Keratinocyte (primary cell): ENCODE data around the gene SPNS1. TPM values are rescaled to one million over a fixed set of nuclear protein-coding genes. Genes with fewer than 3 reads are reported as not detected.

ENCODE experiments used
- DNase-seq: peaks from one replicate; pipeline ENCODE4 v3.0.0-alpha.2; 2011; ENCODE audit warnings: low read depth, missing footprints, low spot score
- FAIRE-seq: peaks from 2 replicates; lab custom pipeline; 2011; peaks lifted over from hg19 to GRCh38; lab: Jason Lieb, UNC
- H2AFZ ChIP-seq: 2 replicates; pipeline ENCODE4 v1.6.0; 2012; ENCODE audit warnings: low read length, control low read depth, inconsistent platforms; ENCODE audit not compliant: control insufficient read depth
- H3K27ac ChIP-seq: 2 replicates; pipeline ENCODE4 v1.5.1; 2011; ENCODE audit warnings: low read length; ENCODE audit not compliant: control insufficient read depth, insufficient read depth
- H3K27me3 ChIP-seq: 3 replicates; pipeline ENCODE4 v1.6.0; 2011; ENCODE audit warnings: low read length; ENCODE audit not compliant: control insufficient read depth, insufficient read depth; ENCODE audit errors: extremely low read depth
- H3K36me3 ChIP-seq, 2 experiments: 2 replicates in 1 of 2; 3 replicates in 1 of 2; pipeline ENCODE4 v1.5.1; 2011; ENCODE audit warnings: low read length in 2 of 2, mild to moderate bottlenecking in 1 of 2; ENCODE audit not compliant: control insufficient read depth in 2 of 2, insufficient read depth in 2 of 2; ENCODE audit errors: extremely low read depth in 1 of 2
- H3K4me1 ChIP-seq: 3 replicates; pipeline ENCODE4 v1.5.1; 2011; ENCODE audit warnings: low read length; ENCODE audit not compliant: control insufficient read depth, insufficient read depth; ENCODE audit errors: extremely low read depth
- H3K4me2 ChIP-seq: 3 replicates; pipeline ENCODE4 v1.6.0; 2011; ENCODE audit warnings: low read depth, low read length; ENCODE audit not compliant: control insufficient read depth, insufficient read depth; ENCODE audit errors: extremely low read depth
- H3K4me3 ChIP-seq, 3 experiments: fragments of 200-600 bp in 1 of 3; sonication (generic) in 1 of 3; 2 replicates in 2 of 3; 3 replicates in 1 of 3; pipeline ENCODE4 v1.5.1; 2011 to 2016; ENCODE audit warnings: low read length in 3 of 3, mild to moderate bottlenecking in 3 of 3, control low read depth in 2 of 3, inconsistent platforms in 1 of 3, low read depth in 1 of 3, mixed read lengths in 1 of 3, mixed run types in 1 of 3, moderate library complexity in 1 of 3; ENCODE audit not compliant: control insufficient read depth in 2 of 3, insufficient read depth in 2 of 3; ENCODE audit errors: extremely low read depth in 1 of 3
- H3K79me2 ChIP-seq: 2 replicates; pipeline ENCODE4 v1.6.0; 2012; ENCODE audit warnings: low read length; ENCODE audit not compliant: control insufficient read depth, insufficient read depth
- H3K9ac ChIP-seq: 3 replicates; pipeline ENCODE4 v1.6.0; 2011; ENCODE audit warnings: low read length; ENCODE audit not compliant: control insufficient read depth, insufficient read depth; ENCODE audit errors: extremely low read depth
- H3K9me1 ChIP-seq: 3 replicates; pipeline ENCODE4 v1.6.0; 2011; ENCODE audit warnings: low read length; ENCODE audit not compliant: control insufficient read depth, insufficient read depth; ENCODE audit errors: extremely low read depth
- H3K9me3 ChIP-seq: 2 replicates; pipeline ENCODE4 v1.5.1; 2012; ENCODE audit warnings: low read depth, low read length; ENCODE audit not compliant: control insufficient read depth
- H4K20me1 ChIP-seq: 3 replicates; pipeline ENCODE4 v1.6.0; 2011; ENCODE audit warnings: low read length; ENCODE audit not compliant: control insufficient read depth, insufficient read depth; ENCODE audit errors: extremely low read depth
- CTCF ChIP-seq, 3 experiments: IDR thresholded peaks in 1 of 3; conservative IDR thresholded peaks in 1 of 3; optimal IDR thresholded peaks in 1 of 3; 2 replicates in 2 of 3; 3 replicates in 1 of 3; pipeline versions ENCODE3 to v1.5.1; 2011; ENCODE audit warnings: low read length in 3 of 3, mild to moderate bottlenecking in 3 of 3, moderate library complexity in 2 of 3, control low read depth in 1 of 3, inconsistent platforms in 1 of 3; ENCODE audit not compliant: insufficient read depth in 2 of 3; ENCODE audit errors: extremely low read depth in 1 of 3
- EZH2 ChIP-seq: IDR thresholded peaks from one replicate; pipeline ENCODE4 v1.6.1; 2012; ENCODE audit warnings: inconsistent platforms, mild to moderate bottlenecking, low read length, moderate library complexity
- dilution Hi-C: fragments of 300-500 bp; cut with MboI; formaldehyde crosslinking; loops from one replicate; pipeline ENCODE4 v1.7.0; 2020; ENCODE audit warnings: low sequenced_read_pairs; ENCODE audit not compliant: extremely low pct_ligation_motif_present
- polyA plus RNA-seq, 5 experiments: library from polyadenylated mRNA; depleted of rRNA in 3 of 5; stranded (reverse) in 3 of 5; stranded (forward) in 1 of 5; unstranded in 1 of 5; fragments of >200 nt; gene quantifications; 1 replicate in 1 of 5; 2 replicates in 3 of 5; 3 replicates in 1 of 5; pipeline versions ENCODE4 v1.2.1 to v1.2.3, GENCODE V29; 2011 to 2012; ENCODE audit warnings: missing spikeins in 2 of 5, low read depth in 1 of 5, low replicate concordance in 1 of 5

SPNS1 gene
- polyA plus RNA-seq, 1 donor (not counting 4 experiments of a cell fraction or from before 2014, with no cell fraction given) = 16.3 TPM

GRCh38 chr16:29030086-29030840 lies 55.7 kb downstream of the SPNS1 start:
- Histone ChIP-seq H3K27me3 (no peaks in the 10 kb centered on the region), H3K9ac (no peak overlapping the region), H2AFZ (no peak overlapping the region), H3K4me3 (no peak overlapping the region), H3K79me2 (no peaks in the 10 kb centered on the region), H3K36me3 (no peaks in the 10 kb centered on the region), H3K4me2 (no peak overlapping the region), H3K4me1 (no peaks in the 10 kb centered on the region), H4K20me1 (no peaks in the 10 kb centered on the region), H3K9me1 (no peaks in the 10 kb centered on the region), H3K9me3 (no peaks in the 10 kb centered on the region), H3K27ac (no peak overlapping the region)
- FAIRE-seq (no peak), DNase-seq (no peak)
- dilution Hi-C loops = no loop called here
- TF ChIP-seq CTCF (optimal IDR thresholded peaks at IDR 0.05 in 1 of 3, IDR thresholded peaks at IDR 0.05 in 1 of 3, conservative IDR thresholded peaks at IDR 0.05 in 1 of 3; ENCODE audit: extremely low read depth in 1 of 3, insufficient read depth in 2 of 3, low read length in 3 of 3) = no peak
- TF ChIP-seq EZH2 = no peak

Other genes with a start within 250 kb of the SPNS1 start
- gene NPIPB9, start 223.0 kb upstream of the SPNS1 start, polyA plus RNA-seq = 0.20 to 0.46 TPM (median 0.38 TPM) in 3 replicates
- gene ATXN2L, start 151.8 kb upstream of the SPNS1 start, polyA plus RNA-seq = 10.5 to 28.1 TPM (median 11.8 TPM) in 3 replicates
- gene TUFM, start 128.4 kb upstream of the SPNS1 start, polyA plus RNA-seq = 104 to 145 TPM (median 134 TPM) in 3 replicates
- 10.5 to 17.9 TPM (median 15.7 TPM) in 3 replicates for gene SH2B1, start 110.9 kb upstream of the SPNS1 start, polyA plus RNA-seq
- 0.12 to 0.48 TPM (median 0.29 TPM) in 3 replicates for gene ATP2A1, start 96.3 kb upstream of the SPNS1 start, polyA plus RNA-seq
- 8.7 to 11.8 TPM (median 9.0 TPM) in 3 replicates for gene RABEP2, start 49.5 kb upstream of the SPNS1 start, polyA plus RNA-seq
- gene CD19, start 42.8 kb upstream of the SPNS1 start, polyA plus RNA-seq = 0.04 TPM in 1 of 3 replicates, not detected in the others
- gene NFATC2IP, start 23.8 kb upstream of the SPNS1 start, polyA plus RNA-seq = 51.4 to 57.0 TPM (median 56.5 TPM) in 3 replicates
- 1.2 to 3.0 TPM (median 1.2 TPM) in 3 replicates for gene LAT, start 10.3 kb downstream of the SPNS1 start, polyA plus RNA-seq